Lung (tissue), 12 donors: ENCODE measurements around the gene KRT39. TPM values are rescaled to one million over a fixed set of nuclear protein-coding genes. Genes with fewer than 3 reads are reported as not detected.

Experiments
- ATAC-seq: fragments of 200-7000 bp; cut with Tn5 transposase; one replicate; pipeline ENCODE4 v1.9.1; 2020; ENCODE audit warnings: moderate number of reproducible peaks; ENCODE audit not compliant: insufficient read depth, low FRiP score
- DNase-seq, 3 donors: peaks; one replicate each; pipeline ENCODE4 v3.0.0-alpha.2; 2013 to 2017
- H3K27ac ChIP-seq, 2 donors: one replicate each; pipeline ENCODE4 v1.5.1; 2013; ENCODE audit warnings: mild to moderate bottlenecking in 2 of 2, moderate library complexity in 2 of 2, control low read depth in 1 of 2, inconsistent platforms in 1 of 2, low read depth in 1 of 2, low read length in 1 of 2
- H3K27me3 ChIP-seq, 3 donors: one replicate each; pipeline ENCODE4 v1.5.1; 2013; ENCODE audit warnings: low read length in 2 of 3; ENCODE audit not compliant: control insufficient read depth in 3 of 3, insufficient read depth in 3 of 3
- H3K36me3 ChIP-seq, 4 donors: one replicate each; pipeline ENCODE4 v1.5.1; 2013; ENCODE audit warnings: low read length in 4 of 4, mild to moderate bottlenecking in 1 of 4, moderate library complexity in 1 of 4; ENCODE audit not compliant: control insufficient read depth in 4 of 4, insufficient read depth in 4 of 4
- H3K4me1 ChIP-seq, 5 donors: one replicate each; pipeline ENCODE4 v1.5.1; 2013; ENCODE audit warnings: low read length in 5 of 5, mild to moderate bottlenecking in 2 of 5, moderate library complexity in 1 of 5; ENCODE audit not compliant: control insufficient read depth in 5 of 5, insufficient read depth in 5 of 5
- H3K4me3 ChIP-seq: one replicate; pipeline ENCODE4 v1.5.1; 2013; ENCODE audit warnings: mild to moderate bottlenecking, control low read depth, moderate library complexity
- H3K9ac ChIP-seq, 2 donors: one replicate each; pipeline ENCODE4 v1.5.1; 2013; ENCODE audit warnings: low read length in 2 of 2, control low read depth in 1 of 2; ENCODE audit not compliant: insufficient read depth in 1 of 2
- H3K9me3 ChIP-seq, 4 donors: one replicate each; pipeline ENCODE4 v1.5.1; 2013; ENCODE audit warnings: low read length in 3 of 4, mild to moderate bottlenecking in 1 of 4, moderate library complexity in 1 of 4; ENCODE audit not compliant: control insufficient read depth in 4 of 4, insufficient read depth in 3 of 4
- WGBS, 2 donors: extraction: QIAGEN DNeasy Blood & Tissue Kit; methylation state at CpG; one replicate each; pipeline ENCODE4 v1.1.7; 2013; 5-methylcytosine and 5-hydroxymethylcytosine counted together
- polyA plus RNA-seq, 2 donors: library from polyadenylated mRNA; stranded (reverse); fragments of 200-250 nt; gene quantifications; one replicate each; pipeline ENCODE4 v1.2.1, GENCODE V29; 2013
- total RNA-seq, 2 donors: library from RNA; depleted of rRNA in 1 of 2; stranded (reverse); fragments of >200 nt in 1 of 2; gene quantifications; one replicate each; pipeline ENCODE4 v1.2.1, GENCODE V29; 2014 to 2021
- TF ChIP-seq, protein P1 (sequence below): IDR thresholded peaks from 2 replicates; pipeline ENCODE4 v1.5.1; 2012; ENCODE audit warnings: mild to moderate bottlenecking; ENCODE audit errors: control extremely low read depth, extremely low read depth
- donor health status: control.
- donor health status: control.
- donor health status: Bipolar disorder and iron deficiency.
- donor health status: healthy.
- donor health status: DM: yes; HTN: yes; CAD: no.

The KRT39 gene
- total and polyA plus RNA-seq, 4 donors: not detected

DNA sequence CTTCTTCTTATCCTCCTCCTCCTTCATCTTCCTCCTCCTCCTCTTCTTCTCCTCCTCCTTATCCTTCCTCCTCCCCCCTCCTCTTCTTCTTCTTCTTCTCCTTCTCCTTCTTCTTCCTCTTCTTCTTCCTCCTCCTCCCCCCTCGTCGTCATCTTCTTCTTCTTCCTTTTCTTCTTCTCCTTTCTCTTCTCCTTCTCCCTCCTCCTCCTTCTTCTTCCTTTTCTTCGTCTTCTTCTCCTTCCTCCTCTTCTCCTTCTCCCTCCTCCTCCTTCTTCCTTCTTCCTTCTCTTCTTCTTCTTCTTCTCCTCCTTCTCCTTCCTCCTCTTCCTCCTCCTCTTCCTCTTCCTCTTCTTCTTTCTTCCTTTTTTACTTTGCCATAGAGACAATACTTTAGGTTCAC, 24.2 kb downstream of the KRT39 start:
- H3K4me1 ChIP-seq: peaks cover 0 to 2% (median 0%) of the 10 kb centered on the region in 5 donors
- ATAC-seq (no peak), DNase-seq (no peak)
- TF ChIP-seq, protein P1, sequence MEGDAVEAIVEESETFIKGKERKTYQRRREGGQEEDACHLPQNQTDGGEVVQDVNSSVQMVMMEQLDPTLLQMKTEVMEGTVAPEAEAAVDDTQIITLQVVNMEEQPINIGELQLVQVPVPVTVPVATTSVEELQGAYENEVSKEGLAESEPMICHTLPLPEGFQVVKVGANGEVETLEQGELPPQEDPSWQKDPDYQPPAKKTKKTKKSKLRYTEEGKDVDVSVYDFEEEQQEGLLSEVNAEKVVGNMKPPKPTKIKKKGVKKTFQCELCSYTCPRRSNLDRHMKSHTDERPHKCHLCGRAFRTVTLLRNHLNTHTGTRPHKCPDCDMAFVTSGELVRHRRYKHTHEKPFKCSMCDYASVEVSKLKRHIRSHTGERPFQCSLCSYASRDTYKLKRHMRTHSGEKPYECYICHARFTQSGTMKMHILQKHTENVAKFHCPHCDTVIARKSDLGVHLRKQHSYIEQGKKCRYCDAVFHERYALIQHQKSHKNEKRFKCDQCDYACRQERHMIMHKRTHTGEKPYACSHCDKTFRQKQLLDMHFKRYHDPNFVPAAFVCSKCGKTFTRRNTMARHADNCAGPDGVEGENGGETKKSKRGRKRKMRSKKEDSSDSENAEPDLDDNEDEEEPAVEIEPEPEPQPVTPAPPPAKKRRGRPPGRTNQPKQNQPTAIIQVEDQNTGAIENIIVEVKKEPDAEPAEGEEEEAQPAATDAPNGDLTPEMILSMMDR: no peak
- no peak overlapping the region for H3K27ac ChIP-seq
- no peaks in the 10 kb centered on the region for H3K36me3 ChIP-seq
- H3K4me3 ChIP-seq: no peak overlapping the region
- no peaks in the 10 kb centered on the region for H3K9me3 ChIP-seq
- no peak overlapping the region for H3K9ac ChIP-seq
- 43 to 57% methylated on average over 3 of the region's 3 CpGs for WGBS, 2 donors
- H3K27me3 ChIP-seq: peaks cover 0 to 9% (median 3%) of the 10 kb centered on the region in 3 donors

DNA sequence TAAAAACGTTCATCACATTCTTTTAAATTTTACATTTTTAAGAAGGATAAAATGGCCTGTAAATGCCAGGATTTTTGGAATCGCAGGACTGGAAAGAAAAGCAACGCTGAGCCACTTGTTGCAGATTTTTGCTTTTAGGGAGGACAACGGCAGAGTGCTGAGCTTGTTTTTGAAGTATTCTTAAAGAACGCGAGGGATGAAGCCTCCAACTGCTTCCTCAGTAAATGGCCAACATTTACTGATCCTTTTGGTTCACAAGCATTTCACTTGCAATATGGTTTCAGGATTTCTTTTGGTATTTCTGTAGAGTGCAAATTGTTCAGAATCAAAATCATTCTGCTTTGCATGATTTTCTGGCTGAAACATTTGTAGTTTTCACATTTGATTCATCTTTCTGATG, 26.5 kb downstream of the KRT39 start:
- no peaks in the 10 kb centered on the region for H3K9me3 ChIP-seq
- H3K4me3 ChIP-seq: no peak overlapping the region
- peaks cover 0 to 2% (median 0%) of the 10 kb centered on the region in 5 donors for H3K4me1 ChIP-seq
- H3K27ac ChIP-seq: no peak overlapping the region
- WGBS, 2 donors: 83 to 87% methylated on average over 6 of the region's 6 CpGs
- no peak for ATAC-seq
- no peaks in the 10 kb centered on the region for H3K36me3 ChIP-seq
- TF ChIP-seq, protein P1: no peak
- no peaks in the 10 kb centered on the region for H3K27me3 ChIP-seq
- no peak overlapping the region for H3K9ac ChIP-seq
- DNase-seq: no peak

DNA sequence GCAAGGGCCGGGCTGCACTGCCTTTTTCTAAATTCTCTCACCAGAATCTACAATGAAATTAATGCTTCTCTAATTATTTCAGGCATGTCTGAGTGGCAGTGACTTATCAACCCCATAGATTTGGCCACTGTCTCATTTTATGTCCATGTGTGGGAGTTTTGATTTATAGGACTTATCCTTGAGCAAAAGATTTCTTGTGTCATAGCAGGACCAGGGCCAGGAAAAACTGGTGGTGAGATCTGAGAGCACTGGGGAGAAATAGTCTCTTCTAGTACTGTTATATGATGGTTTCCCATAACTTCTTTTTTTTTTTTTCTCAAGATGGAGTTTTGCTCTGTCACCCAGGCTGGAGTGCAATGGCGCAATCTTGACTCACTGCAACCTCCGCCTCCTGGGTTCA, 27.8 kb downstream of the KRT39 start:
- H3K9ac ChIP-seq: no peak overlapping the region
- H3K9me3 ChIP-seq: no peaks in the 10 kb centered on the region
- peaks cover 0 to 2% (median 0%) of the 10 kb centered on the region in 5 donors for H3K4me1 ChIP-seq
- no peak overlapping the region for H3K4me3 ChIP-seq
- ATAC-seq: no peak
- no peaks in the 10 kb centered on the region for H3K36me3 ChIP-seq
- TF ChIP-seq, protein P1: no peak
- H3K27ac ChIP-seq: no peak overlapping the region
- no peak for DNase-seq
- H3K27me3 ChIP-seq: no peaks in the 10 kb centered on the region
- WGBS, 2 donors: 94 to 99% methylated on average over 3 of the region's 3 CpGs

DNA sequence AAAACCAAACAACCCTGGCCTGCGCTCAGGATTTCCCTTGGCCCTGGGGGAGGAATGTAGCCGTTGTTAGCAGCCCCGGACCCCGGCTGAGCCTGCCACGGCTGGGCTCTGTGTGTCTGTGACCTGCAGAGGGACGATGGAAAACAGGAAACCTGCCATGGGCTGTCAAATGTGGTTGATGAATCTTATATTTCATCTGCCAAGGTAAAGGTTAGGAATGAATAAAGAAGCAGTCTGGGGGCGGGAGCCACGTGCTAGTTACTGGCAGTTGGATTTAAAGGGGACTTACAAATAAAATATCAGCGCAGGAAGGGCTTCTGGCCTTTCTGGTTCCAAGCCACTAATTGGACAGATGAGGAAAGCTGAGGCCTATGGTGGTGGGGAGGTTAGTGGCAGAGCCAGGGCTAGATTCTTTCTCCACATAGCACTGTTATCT, 29.3 kb downstream of the KRT39 start, which contains the start of gene KRT23:
Gene KRT23, minus strand, starts transcription at position 263 of the 436 bp plus-strand sequence. CDS start 1,043 bp downstream, outside the sequence.
- Histone ChIP-seq H3K9me3 (no peaks in the 10 kb centered on the region), H3K27me3 (peaks cover 0 to 3% (median 0%) of the 10 kb centered on the region in 3 donors), H3K4me1 (peaks cover 0 to 2% (median 0%) of the 10 kb centered on the region in 5 donors), H3K27ac (no peak within 1 kb of the TSS), H3K9ac (no peak within 1 kb of the TSS), H3K4me3 (no peak within 1 kb of the TSS), H3K36me3 (no peaks in the 10 kb centered on the region)
- peak in 1 of 3 donors; percentile 4 for DNase-seq
- 41 to 57% methylated on average over 9 of the region's 9 CpGs for WGBS, 2 donors
- no peak for ATAC-seq
- TF ChIP-seq, protein P1: no peak
